NCI-H1092 treated with DMSO at 0.1 percent for 48 hours (cell line): Measurements from ENCODE around the gene NGEF.

ENCODE experiments used
- DNase-seq: peaks from one replicate; lab custom pipeline; 2025; lab: John Stamatoyannopoulos, UW

Gene NGEF

DNA sequence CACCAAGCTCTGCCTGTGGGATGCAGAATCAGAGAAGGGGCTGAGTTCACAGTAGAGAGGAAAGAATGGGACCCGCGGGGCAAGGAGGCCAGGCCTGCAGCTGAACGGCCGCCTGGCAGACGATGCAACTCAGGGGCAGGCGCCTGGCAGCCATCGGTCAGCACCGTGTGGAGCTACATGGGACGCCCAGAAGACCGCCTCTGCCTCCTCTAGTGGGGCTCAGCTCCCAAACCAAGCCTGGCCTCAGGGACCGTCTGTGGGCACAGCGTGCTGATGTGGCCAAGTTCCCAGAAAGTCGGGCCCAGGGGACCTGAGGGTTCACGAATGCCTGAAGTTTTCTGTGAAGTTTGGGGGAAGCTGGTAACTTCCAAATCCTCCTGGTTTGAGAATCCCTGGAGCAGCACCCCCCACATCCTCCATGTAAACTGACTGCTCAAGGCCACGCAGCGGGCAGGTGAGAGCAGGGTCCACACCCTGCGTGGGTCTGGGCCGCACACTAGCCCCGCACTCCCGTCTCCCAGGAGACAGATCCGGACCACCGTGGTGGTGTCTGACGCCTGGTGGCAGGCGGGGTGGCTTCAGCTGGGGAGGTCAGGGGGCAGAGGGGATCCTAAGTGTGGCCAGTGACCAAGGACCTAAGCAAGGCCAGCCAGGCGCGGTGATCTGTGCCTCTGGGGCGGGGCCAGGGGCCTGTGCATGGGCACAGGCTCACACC lies 128.3 kb downstream of the NGEF start:
- no peak for DNase-seq

DNA sequence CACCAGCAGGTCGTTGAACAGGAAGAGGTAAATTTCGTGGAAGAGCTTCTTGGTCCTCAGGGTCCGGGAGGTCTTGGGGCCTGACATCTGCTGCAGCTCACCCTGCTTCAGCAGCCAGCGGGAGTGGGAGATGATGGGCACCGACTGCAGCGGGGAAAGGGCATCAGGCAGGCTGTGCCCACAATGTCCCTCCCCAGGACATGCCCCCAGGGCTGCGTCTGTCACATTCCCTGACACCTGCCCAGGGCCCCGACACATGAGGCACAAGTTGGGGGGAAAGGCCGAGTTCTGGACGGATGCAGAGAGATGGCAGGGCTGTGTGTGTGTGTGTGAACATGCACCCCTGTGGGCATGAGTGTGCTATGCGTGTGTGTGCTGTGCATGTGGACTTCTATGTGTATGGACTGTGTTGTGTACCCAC lies 129.0 kb downstream of the NGEF start:
- DNase-seq: no peak

GRCh38 chr2:232883116-232883721 lies 129.8 kb downstream of the NGEF start:
- no peak for DNase-seq

DNA sequence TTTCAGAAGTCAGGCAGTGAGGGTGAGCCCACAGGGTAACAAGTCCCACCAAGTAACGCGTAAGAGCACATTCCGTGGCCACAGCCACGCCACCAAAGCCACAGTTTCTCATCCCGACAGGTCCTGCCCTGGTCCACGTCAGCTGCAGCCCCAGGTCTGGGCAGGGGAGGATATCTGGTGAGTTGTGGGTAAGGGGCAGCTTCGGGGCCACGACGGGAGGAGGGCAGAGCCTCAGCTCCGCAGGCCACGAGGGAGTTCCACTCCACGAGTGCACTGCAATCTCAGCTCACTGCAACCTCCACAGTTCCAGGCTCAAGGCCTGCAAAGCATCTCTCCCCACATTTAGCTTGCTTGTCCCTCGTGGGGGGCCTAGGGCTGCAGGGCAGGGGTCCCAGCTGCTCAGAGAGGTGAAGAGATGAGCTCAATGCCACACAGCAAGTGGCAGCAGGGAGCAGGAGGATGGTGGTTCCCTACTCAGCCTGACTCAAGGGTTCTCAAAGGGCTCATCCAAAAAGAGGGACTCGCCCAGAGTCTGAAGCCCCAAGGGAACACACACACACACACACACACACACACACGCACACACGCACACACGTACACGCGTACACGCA lies 130.4 kb downstream of the NGEF start:
- no peak for DNase-seq

- no peak for DNase-seq
These were observed 131.0 kb downstream of the NGEF start for GRCh38 chr2:232882085-232882484.

GRCh38 chr2:232880764-232881351 lies 132.2 kb downstream of the NGEF start:
- DNase-seq: no peak

DNA sequence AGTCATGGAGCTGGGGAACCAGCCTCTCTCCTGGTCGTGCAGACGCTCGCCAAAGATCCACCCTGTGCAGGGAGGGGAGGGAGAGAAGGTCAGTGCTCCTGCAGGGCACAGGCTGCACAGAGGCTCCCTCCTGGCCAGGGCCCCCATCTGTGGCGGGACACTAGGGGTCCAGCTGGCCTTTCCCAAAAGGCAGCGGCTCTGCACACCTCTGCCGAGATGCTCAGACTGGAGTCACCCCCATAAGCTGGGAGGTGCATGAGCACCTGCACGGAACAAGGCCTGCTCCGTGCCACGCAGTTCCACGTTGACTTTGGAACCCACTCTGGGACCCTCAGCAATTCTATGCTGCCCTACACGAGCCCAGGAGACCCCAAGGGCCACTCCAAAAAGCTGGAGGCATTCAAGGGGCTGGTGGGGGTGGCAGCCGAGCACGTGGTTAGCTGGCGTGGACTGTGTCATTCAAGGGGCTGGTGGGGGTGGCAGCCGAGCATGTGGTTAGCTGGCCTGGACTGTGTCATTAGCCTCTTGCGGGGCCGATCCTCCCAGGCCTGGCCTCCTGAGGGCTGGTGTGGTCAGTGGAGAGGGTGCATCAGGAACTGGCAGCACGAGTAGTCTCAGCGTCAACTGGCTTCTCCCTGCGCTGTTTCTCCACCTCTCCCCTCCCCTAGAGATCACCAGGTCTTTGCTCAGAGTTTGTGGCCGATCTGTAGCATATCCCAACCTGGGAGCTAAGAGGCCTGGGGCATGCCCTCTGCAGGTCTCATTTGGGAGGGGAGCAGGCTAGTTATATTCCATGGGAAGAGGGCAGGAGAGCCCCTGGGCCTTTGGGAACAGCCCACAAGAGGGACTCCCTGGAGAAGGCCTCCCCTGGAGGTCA lies 133.2 kb downstream of the NGEF start:
- DNase-seq: no peak

DNA sequence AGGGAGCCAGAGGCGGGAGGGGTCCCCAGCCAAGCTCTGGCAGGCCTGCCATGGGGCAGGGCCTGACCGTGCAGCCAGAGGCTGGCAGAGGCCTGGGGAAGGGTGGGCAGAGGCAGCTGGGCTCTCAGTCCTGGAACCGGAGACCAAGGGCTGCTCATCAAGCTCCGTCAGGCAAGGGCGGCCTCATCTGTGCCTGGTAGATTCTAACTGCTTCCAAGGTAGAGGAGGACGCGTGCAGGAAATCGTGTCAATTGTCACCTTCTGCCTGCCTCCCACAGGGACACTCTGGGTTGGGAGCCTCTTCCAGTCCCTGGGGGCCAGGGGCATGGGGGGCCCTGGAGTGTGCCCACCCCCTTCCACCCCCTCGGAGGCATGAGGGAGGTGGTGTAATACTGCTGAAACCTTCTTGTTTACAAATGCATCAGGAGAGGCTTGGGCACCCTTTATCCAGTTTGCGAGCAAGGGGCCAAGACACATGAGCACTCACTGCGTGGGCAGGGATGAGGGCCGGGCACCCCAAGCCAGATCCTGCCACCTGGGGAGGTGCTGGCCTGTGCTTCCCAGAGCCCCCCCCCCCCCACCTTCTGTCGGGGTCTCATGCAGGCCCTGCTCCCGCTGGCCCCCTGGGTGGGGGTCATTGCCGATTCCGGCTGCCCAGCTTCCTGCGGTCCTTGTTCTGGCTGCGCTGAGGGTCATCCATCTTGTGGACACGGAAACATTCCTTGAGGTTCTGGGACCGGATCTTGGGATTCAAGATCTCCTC lies 134.0 kb downstream of the NGEF start:
- DNase-seq: no peak

- no peak for DNase-seq
These were observed 135.0 kb downstream of the NGEF start for GRCh38 chr2:232877940-232878511.

GRCh38 chr2:232876978-232877441 lies 136.0 kb downstream of the NGEF start:
- no peak for DNase-seq

GRCh38 chr2:232876161-232876977 lies 136.7 kb downstream of the NGEF start:
- peak; percentile 22 for DNase-seq

GRCh38 chr2:232875256-232876121 lies 137.6 kb downstream of the NGEF start:
- DNase-seq: peak; percentile 11

DNA sequence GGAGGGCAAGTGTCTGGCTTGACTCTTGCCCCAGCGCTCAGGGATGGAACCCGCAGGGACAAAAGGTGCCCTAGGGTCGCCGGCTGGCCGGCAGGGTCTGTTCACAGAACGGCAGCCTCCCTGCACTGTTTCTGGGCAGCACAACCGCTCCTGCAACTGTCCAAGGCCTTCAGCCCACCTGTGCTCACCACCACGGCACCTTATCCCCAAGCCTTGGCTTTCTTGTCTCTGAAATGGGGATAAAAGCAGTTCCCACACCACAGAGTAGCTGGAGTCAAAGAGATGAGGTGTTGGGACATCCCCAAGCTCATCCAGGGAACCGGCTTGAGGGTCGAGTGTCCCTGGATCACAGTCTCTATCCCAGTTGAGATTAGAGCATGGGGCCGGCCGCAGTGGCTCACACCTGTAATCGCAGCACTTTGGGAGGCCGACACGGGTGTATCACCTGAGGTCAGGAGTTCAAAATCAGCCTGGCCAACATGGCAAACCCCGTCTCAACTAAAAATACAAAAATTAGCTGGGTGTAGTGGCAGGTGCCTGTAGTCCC lies 138.3 kb downstream of the NGEF start:
- no peak for DNase-seq

- DNase-seq: no peak
These were observed 139.0 kb downstream of the NGEF start for GRCh38 chr2:232873909-232874641.

GRCh38 chr2:232873292-232873908 lies 139.7 kb downstream of the NGEF start:
- no peak for DNase-seq

DNA sequence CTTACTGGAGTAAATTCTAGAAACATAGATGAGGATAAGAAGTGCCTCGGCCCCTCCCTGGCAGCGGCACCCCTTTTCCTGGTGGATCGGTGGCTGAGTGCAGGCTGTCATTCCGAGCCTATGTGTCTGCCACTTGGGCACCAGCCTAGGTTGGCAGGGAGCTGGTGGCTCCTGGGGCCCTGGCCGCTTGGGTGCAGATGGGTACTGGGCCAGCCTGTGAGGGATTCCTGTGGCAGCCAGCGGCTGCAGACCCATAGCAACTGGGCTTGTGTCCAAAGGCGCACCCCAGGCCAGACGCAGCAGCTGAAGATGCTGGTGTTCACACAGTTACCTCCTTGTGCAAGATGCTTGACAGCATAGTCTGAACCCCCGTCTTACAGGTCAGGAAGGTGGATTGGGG lies 140.2 kb downstream of the NGEF start:
- no peak for DNase-seq
